Activated naive CD4-positive, alpha-beta T cell treated with anti-CD3 and anti-CD28 coated beads, Interleukin-2, amount 50 U/mL, for 72 hours (primary cell): ENCODE results near the gene PRR3. TPM values are rescaled to one million over a fixed set of nuclear protein-coding genes. Genes with fewer than 3 reads are reported as not detected.

ENCODE experiments used
- ATAC-seq, 2 donors: fragments of 150-1000 bp; cut with Tn5 transposase; 2 replicates each; pipeline ENCODE4 v1.10.0; 2021; ENCODE audit warnings: mild to moderate bottlenecking in 2 of 2, moderate library complexity in 2 of 2
- DNase-seq, 2 donors: peaks; one replicate each; pipeline ENCODE4 v3.0.0; 2021 to 2022; ENCODE audit warnings: low spot score in 2 of 2
- H3K27ac Mint-ChIP-seq, 2 donors: one replicate each; pipeline ENCODE4 v1.8.0; 2022; ENCODE audit warnings: mild to moderate bottlenecking in 2 of 2, mixed read lengths in 2 of 2
- H3K36me3 Mint-ChIP-seq, 2 donors: one replicate each; pipeline ENCODE4 v1.8.0; 2022; ENCODE audit warnings: mixed read lengths in 2 of 2
- H3K9me3 Mint-ChIP-seq, 2 donors: one replicate each; pipeline ENCODE4 v1.8.0; 2022; ENCODE audit warnings: mixed read lengths in 2 of 2
- total RNA-seq, 2 donors: library from RNA; stranded (reverse); gene quantifications; one replicate each; pipeline ENCODE4 v1.2.3, GENCODE V29; 2022

Gene PRR3
- total RNA-seq, 2 donors from 2014 or later: 19.8 to 27.4 TPM

DNA sequence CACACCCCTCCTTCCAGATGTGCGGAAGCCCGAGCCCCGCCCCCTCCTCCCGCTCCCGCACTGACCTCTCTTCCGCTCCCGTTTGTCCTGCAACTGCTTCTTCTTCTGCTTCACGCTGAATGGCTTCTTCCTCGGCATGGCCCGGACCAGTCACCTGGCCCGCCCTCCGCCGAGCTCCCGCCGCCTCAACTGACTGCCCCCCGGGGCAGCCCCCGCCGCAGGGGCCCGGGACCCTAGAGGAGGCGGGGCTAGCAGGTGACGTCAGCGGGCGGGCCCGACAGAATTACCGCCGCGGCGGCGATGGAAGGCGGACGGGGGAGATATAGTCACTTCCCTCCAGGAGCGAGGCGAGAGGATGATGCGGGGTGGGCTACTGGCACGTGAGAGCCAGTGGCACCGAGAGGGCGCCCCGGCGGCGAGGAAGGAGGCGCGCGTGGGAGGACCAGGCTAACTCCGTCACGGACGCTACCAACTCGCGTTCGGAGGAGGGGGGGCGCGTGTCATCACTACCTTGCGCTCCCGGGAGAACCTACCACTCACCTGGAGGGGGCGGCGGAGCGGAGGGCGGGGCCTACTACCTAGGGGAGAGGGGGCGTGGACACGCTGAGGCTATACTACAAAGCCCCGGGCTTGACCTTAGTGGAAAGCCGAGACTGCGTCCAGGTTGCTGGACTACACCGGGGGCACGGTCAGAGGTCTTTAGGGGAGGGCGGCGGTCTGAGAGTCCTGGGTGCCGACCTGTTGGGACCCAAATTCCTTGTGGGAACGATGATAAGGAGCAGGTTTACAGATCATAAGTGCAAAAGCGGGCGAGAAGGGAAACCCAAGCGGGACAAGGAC lies 809 bp upstream of the PRR3 start, which contains the start of gene GNL1:
Gene GNL1, minus strand, starts transcription at position 424 of the 840 bp plus-strand sequence. Its CDS starts 286 bp downstream, at position 138.
- H3K36me3 Mint-ChIP-seq: peaks cover 40 to 56% of the 10 kb centered on the region in 2 donors
- peak; percentile 84 to 92 for ATAC-seq
- peak; percentile 98 to 99 for DNase-seq
- H3K9me3 Mint-ChIP-seq: no peaks in the 10 kb centered on the region
- peak within 1 kb of the TSS; percentile 99 for H3K27ac Mint-ChIP-seq

DNA sequence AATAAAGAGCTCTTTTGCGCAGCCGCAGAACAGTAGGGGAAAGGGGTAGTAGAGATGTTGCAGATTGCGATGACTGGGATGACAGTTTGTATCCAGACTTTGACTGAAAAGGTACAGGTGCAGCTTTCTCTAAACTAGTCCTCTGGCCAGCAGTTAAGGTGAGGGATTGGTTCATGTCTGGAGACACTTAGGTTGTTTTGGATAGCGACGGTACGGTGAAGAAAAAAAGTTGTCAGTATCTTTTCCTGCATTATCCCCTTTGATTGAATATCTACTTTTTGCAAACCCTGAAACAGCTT lies 537 bp downstream of the PRR3 start:
- ATAC-seq: peak in 1 of 2 donors; percentile 2
- no peak for DNase-seq
- Mint-ChIP-seq H3K36me3 (peaks cover 46 to 56% of the 10 kb centered on the region in 2 donors), H3K9me3 (no peaks in the 10 kb centered on the region), H3K27ac (peak overlapping the region; percentile 99)

DNA sequence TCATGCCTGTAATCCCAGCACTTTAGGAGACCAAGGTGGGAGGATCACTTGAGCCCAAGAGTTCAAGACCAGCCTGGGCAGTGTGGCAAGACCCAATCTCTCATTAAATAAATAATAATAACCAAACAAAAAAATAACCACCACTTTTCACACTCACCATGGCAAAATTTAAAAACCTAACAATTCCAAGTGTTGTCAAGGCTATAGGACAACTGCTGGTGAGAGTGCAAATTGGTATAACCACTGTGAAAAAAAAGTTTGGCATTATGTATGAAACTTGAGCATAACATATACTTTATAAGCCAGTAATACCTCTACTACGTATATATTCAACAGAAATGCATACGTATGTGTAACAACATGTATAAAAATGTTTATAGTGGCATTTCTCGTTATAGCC lies 3.8 kb downstream of the PRR3 start:
- ATAC-seq (no peak), DNase-seq (no peak)
- Mint-ChIP-seq H3K27ac (no peak overlapping the region), H3K36me3 (peaks cover 40 to 47% of the 10 kb centered on the region in 2 donors), H3K9me3 (no peaks in the 10 kb centered on the region)

DNA sequence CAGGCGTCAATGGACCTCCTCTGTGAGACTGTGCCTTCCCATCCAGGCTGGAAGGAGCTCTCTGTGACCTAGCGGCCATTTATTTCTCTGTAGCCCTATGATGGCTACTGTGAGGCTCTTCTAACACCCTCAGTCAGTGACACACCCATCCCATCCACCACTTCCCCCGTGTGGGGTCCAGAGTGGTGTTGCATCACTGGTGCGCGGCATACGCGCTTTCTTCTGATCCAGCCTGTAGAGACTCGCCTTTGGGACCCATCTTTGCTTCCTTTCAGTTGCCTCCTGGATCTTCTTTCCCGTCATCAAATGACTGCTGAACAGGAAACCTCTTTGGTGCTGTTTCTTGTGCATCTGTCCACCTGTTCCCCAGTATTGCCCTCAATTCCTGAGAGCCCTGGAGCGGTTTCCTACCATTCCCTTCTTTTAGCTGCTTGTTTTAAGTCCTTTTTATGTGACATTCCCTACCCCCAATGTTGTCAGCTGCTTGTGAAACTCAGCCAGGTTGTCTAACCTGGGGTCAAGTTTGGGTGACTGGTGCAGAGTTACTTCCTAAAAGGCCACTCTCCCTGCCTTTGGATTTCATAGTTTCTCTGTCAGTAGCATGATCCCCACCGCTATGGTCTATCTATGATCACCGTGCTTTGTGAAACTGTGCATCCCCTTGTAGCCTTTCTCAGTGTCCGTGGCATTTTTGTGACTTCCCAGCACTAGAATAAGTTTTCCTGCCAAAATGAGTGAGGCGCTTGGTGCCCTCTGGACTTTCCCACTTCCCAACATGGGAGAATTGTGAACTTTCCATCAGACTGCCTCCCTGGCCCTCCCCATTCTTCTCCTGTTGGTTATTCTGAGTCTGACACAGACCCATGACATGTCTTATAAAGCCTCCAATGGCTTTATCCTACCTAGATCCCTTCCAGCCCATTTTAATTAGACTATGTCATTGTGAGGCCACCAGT lies 5.7 kb downstream of the PRR3 start:
- no peak for DNase-seq
- H3K27ac Mint-ChIP-seq: peak overlapping the region; percentile 3 to 77
- no peak for ATAC-seq
- peaks cover 26 to 34% of the 10 kb centered on the region in 2 donors for H3K36me3 Mint-ChIP-seq
- no peaks in the 10 kb centered on the region for H3K9me3 Mint-ChIP-seq

DNA sequence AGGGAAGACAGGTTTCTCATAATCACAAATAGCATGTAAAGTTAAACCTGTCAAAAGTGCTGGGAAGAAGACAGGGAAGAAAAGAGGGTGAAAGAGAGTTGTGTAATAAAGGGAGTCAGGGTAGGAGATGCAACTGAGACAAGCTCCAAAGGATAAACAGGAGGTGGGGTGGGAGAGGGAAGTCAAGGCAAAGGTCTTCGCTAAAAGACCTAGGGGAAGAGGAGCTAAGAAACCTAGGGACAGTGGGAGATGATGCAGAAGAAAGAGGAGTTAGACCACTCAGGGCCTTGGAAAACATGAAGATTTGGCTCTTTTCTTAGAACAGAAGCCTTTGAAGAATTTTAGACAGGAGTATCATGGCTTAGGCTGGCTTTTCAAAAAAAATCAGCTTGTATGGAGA lies 7.0 kb downstream of the PRR3 start:
- Mint-ChIP-seq H3K9me3 (no peaks in the 10 kb centered on the region), H3K36me3 (peaks cover 18 to 26% of the 10 kb centered on the region in 2 donors), H3K27ac (no peak overlapping the region)
- no peak for ATAC-seq
- no peak for DNase-seq

GRCh38 chr6:30565772-30566171 lies 8.7 kb downstream of the PRR3 start:
- peaks cover 14 to 21% of the 10 kb centered on the region in 2 donors for H3K36me3 Mint-ChIP-seq
- ATAC-seq (no peak), DNase-seq (no peak)
- H3K9me3 Mint-ChIP-seq: no peaks in the 10 kb centered on the region
- no peak overlapping the region for H3K27ac Mint-ChIP-seq

- H3K27ac Mint-ChIP-seq: no peak overlapping the region
- no peaks in the 10 kb centered on the region for H3K9me3 Mint-ChIP-seq
- ATAC-seq (peak; percentile 26 to 56), DNase-seq (peak in 1 of 2 donors; percentile 55)
- peaks cover 20 to 24% of the 10 kb centered on the region in 2 donors for H3K36me3 Mint-ChIP-seq
Measured at GRCh38 chr6:30568245-30568644, 11.2 kb downstream of the PRR3 start.

DNA sequence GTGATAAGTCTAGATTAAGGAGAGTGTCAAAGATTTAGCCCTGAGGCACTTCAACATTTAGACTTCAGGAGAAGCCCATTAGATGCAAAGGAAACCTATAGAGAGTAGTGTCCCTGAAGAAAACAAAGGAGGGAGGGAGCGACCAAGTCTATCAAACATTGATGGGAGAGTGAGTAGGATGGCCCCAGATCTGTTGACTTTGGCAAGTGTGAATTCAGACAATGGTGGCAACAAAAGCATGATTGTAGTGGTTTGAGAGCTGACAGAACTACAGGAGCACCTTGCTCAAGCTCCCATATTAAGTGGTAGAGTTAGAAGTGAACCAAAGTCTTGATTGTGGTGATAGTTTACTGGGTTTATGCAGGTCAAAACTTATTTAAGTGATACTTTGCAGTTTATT lies 13.2 kb downstream of the PRR3 start:
- no peak for ATAC-seq
- Mint-ChIP-seq H3K36me3 (peaks cover 12 to 24% of the 10 kb centered on the region in 2 donors), H3K27ac (peak overlapping the region; percentile 4 to 95), H3K9me3 (no peaks in the 10 kb centered on the region)
- DNase-seq: no peak

- Mint-ChIP-seq H3K27ac (peak overlapping the region; percentile 95 to 100), H3K9me3 (no peaks in the 10 kb centered on the region), H3K36me3 (peaks cover 12 to 24% of the 10 kb centered on the region in 2 donors)
- peak in 1 of 2 donors; percentile 58 for DNase-seq
- ATAC-seq: peak; percentile 4 to 30
Measured at GRCh38 chr6:30570740-30571074, 13.6 kb downstream of the PRR3 start.

- Mint-ChIP-seq H3K9me3 (no peaks in the 10 kb centered on the region), H3K27ac (peak within 1 kb of the TSS; percentile 95 to 100), H3K36me3 (peaks cover 12 to 24% of the 10 kb centered on the region in 2 donors)
- peak; percentile 92 to 94 for ATAC-seq
- DNase-seq: peak; percentile 99 to 100
Measured at GRCh38 chr6:30571075-30571761, 14.1 kb downstream of the PRR3 start, which contains the start of gene ABCF1. TSS of gene ABCF1 (plus strand) at chr6:30571442. CDS start at chr6:30571488, 46 bp downstream.

DNA sequence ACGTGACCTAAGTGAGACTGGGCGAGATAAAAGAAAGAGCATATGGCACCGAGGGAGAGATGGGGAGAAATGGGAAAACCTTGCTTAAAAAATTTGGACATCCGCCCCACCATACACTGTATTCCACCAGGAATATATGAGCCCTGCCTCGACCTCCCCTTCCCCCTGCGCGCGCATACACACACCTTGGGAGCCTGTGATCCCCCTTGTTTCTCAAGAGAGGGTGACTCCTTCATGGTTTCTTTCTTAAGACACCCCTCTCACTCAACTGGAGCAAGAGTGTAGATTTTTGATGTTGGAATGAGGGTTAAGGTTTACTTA lies 14.6 kb downstream of the PRR3 start:
- ATAC-seq: no peak
- Mint-ChIP-seq H3K27ac (peak overlapping the region; percentile 95 to 100), H3K36me3 (peaks cover 16 to 27% of the 10 kb centered on the region in 2 donors)

GRCh38 chr6:30572148-30572547 lies 15.1 kb downstream of the PRR3 start:
- Mint-ChIP-seq H3K9me3 (no peaks in the 10 kb centered on the region), H3K36me3 (peaks cover 21 to 32% of the 10 kb centered on the region in 2 donors), H3K27ac (peak overlapping the region; percentile 95 to 100)
- DNase-seq (no peak), ATAC-seq (no peak)

More for the DNA sequence above, 14.6 kb downstream of the PRR3 start:
- DNase-seq: no peak
- H3K9me3 Mint-ChIP-seq: no peaks in the 10 kb centered on the region

GRCh38 chr6:30573113-30573512 lies 16.0 kb downstream of the PRR3 start:
- DNase-seq (no peak), ATAC-seq (no peak)
- Mint-ChIP-seq H3K36me3 (peaks cover 30 to 40% of the 10 kb centered on the region in 2 donors), H3K9me3 (no peaks in the 10 kb centered on the region), H3K27ac (peak overlapping the region; percentile 2 to 3)

GRCh38 chr6:30578051-30578450 lies 21.0 kb downstream of the PRR3 start:
- peak overlapping the region; percentile 14 to 83 for H3K27ac Mint-ChIP-seq
- no peaks in the 10 kb centered on the region for H3K9me3 Mint-ChIP-seq

DNA sequence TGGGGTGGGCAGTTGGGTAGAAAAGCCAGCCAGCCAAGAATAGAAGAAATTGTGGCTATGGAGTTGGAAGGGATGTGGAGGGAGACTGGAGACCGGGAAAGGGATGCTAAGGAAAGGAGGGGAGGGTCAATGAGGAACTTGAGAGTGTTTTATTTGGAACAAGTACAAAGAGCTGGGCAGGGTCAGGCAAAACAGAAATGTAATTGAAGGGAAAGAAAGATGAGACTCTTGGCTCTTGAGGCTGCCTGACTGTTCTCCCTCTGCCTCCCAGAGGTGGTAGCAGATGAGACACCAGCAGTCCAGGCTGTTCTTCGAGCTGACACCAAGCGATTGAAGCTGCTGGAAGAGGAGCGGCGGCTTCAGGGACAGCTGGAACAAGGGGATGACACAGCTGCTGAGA lies 26.8 kb downstream of the PRR3 start:
- no peaks in the 10 kb centered on the region for H3K9me3 Mint-ChIP-seq
- ATAC-seq: no peak
- no peak for DNase-seq
- H3K27ac Mint-ChIP-seq: peak overlapping the region in 1 of 2 donors; percentile 50
- H3K36me3 Mint-ChIP-seq: peaks cover 28 to 44% of the 10 kb centered on the region in 2 donors

More at GRCh38 chr6:30578051-30578450, 21.0 kb downstream of the PRR3 start:
- DNase-seq (no peak), ATAC-seq (peak in 1 of 2 donors; percentile 35)
- H3K36me3 Mint-ChIP-seq: peaks cover 36 to 52% of the 10 kb centered on the region in 2 donors

DNA sequence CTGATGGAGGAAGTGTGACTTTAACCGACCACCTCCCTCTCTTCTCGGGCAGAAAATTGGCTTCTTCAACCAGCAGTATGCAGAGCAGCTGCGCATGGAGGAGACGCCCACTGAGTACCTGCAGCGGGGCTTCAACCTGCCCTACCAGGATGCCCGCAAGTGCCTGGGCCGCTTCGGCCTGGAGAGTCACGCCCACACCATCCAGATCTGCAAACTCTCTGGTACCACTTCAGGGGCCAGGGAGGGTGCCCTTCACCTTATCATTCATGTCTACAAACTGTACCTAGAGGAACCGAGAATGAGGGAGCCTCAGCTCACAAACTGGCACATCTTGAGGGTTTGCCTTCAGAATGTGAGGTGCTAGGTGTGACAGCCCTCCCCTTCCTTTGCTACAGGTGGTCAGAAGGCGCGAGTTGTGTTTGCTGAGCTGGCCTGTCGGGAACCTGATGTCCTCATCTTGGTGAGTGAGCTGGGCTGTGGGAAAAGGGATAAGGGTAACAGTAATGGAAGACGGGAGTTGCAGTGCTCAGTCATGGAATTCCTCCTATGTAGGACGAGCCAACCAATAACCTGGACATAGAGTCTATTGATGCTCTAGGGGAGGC lies 32.8 kb downstream of the PRR3 start:
- DNase-seq: no peak
- ATAC-seq: no peak
- Mint-ChIP-seq H3K9me3 (no peaks in the 10 kb centered on the region), H3K27ac (peak overlapping the region in 1 of 2 donors; percentile 15), H3K36me3 (peaks cover 11 to 26% of the 10 kb centered on the region in 2 donors)
